H9 (cell line): ENCODE measurements around the gene GATAD2B. TPM values are rescaled to one million over a fixed set of nuclear protein-coding genes. Genes with fewer than 3 reads are reported as not detected.
A peak's percentile ranks its signal among the peaks of the same experiment; 100 is the strongest.

ENCODE experiments used
- DNase-seq: peaks from one replicate; pipeline ENCODE4 v3.0.0-alpha.2; 2017
- H2AFZ ChIP-seq: one replicate; pipeline ENCODE4 v1.6.1; 2013; ENCODE audit warnings: mild to moderate bottlenecking, low read length, control low read depth, moderate library complexity
- H2AK5ac ChIP-seq: 2 replicates; pipeline ENCODE4 v1.6.1; 2013; ENCODE audit warnings: low read length, control low read depth, mixed read lengths; ENCODE audit not compliant: insufficient read length
- H2BK120ac ChIP-seq: one replicate; pipeline ENCODE4 v1.6.1; 2013; ENCODE audit warnings: low read depth, mild to moderate bottlenecking, low read length, control low read depth, inconsistent platforms; ENCODE audit not compliant: poor library complexity, severe bottlenecking
- H2BK12ac ChIP-seq: 2 replicates; pipeline ENCODE4 v1.6.1; 2013; ENCODE audit warnings: low read length, control low read depth, mixed read lengths, low read depth; ENCODE audit not compliant: insufficient read length
- H2BK15ac ChIP-seq: 2 replicates; pipeline ENCODE4 v1.6.1; 2013; ENCODE audit warnings: low read depth, low read length, control low read depth
- H2BK20ac ChIP-seq: one replicate; pipeline ENCODE4 v1.6.1; 2013; ENCODE audit warnings: low read depth, mild to moderate bottlenecking, low read length, control low read depth, inconsistent platforms; ENCODE audit not compliant: poor library complexity, severe bottlenecking
- H2BK5ac ChIP-seq: 2 replicates; pipeline ENCODE4 v1.6.1; 2013; ENCODE audit warnings: low read length, control low read depth, mixed read lengths; ENCODE audit not compliant: insufficient read length
- H3K14ac ChIP-seq: 2 replicates; pipeline ENCODE4 v1.6.1; 2013; ENCODE audit warnings: low read length, control low read depth; ENCODE audit not compliant: insufficient read depth
- H3K18ac ChIP-seq: 2 replicates; pipeline ENCODE4 v1.6.1; 2013; ENCODE audit warnings: low read depth, mild to moderate bottlenecking, mixed read lengths, low read length, control low read depth; ENCODE audit not compliant: insufficient read length
- H3K23ac ChIP-seq: 2 replicates; pipeline ENCODE4 v1.6.1; 2013; ENCODE audit warnings: low read length, control low read depth, mixed read lengths, low read depth; ENCODE audit not compliant: insufficient read length
- H3K23me2 ChIP-seq: 2 replicates; pipeline ENCODE4 v1.6.1; 2013; ENCODE audit warnings: low read depth, mild to moderate bottlenecking, mixed read lengths, low read length, control low read depth; ENCODE audit not compliant: insufficient read length, poor library complexity, severe bottlenecking
- H3K27ac ChIP-seq: 2 replicates; pipeline ENCODE4 v1.5.1; 2013; ENCODE audit warnings: low read length, control low read depth, mixed read lengths, low read depth; ENCODE audit not compliant: insufficient read length
- H3K27me3 ChIP-seq: 2 replicates; pipeline ENCODE4 v1.6.1; 2013; ENCODE audit warnings: low read length, control low read depth, inconsistent platforms; ENCODE audit not compliant: insufficient read depth
- H3K4ac ChIP-seq: 2 replicates; pipeline ENCODE4 v1.6.1; 2013; ENCODE audit warnings: low read depth, mild to moderate bottlenecking, control low read depth, inconsistent platforms, low read length, moderate library complexity
- H3K4me1 ChIP-seq: 2 replicates; pipeline ENCODE4 v1.6.1; 2013; ENCODE audit warnings: low read length, control low read depth, inconsistent platforms; ENCODE audit not compliant: insufficient read depth
- H3K4me2 ChIP-seq: 2 replicates; pipeline ENCODE4 v1.6.1; 2013; ENCODE audit warnings: low read length, control low read depth, mixed read lengths; ENCODE audit not compliant: insufficient read length, insufficient read depth
- H3K56ac ChIP-seq: 2 replicates; pipeline ENCODE4 v1.6.1; 2013; ENCODE audit warnings: low read depth, mild to moderate bottlenecking, mixed read lengths, low read length, control low read depth; ENCODE audit not compliant: insufficient read length
- H3K79me1 ChIP-seq: 2 replicates; pipeline ENCODE4 v1.6.1; 2013; ENCODE audit warnings: low read depth, mild to moderate bottlenecking, moderate library complexity, low read length, control low read depth, inconsistent platforms; ENCODE audit not compliant: insufficient read depth, poor library complexity, severe bottlenecking
- H3K79me2 ChIP-seq: 2 replicates; pipeline ENCODE4 v1.6.1; 2013; ENCODE audit warnings: low read length, control low read depth, inconsistent platforms; ENCODE audit not compliant: insufficient read depth
- H3K9ac ChIP-seq: 2 replicates; pipeline ENCODE4 v1.6.1; 2013; ENCODE audit warnings: low read length, control low read depth, mixed read lengths; ENCODE audit not compliant: insufficient read length; ENCODE audit errors: extremely low read depth
- H3K9me3 ChIP-seq: one replicate; pipeline ENCODE4 v1.6.1; 2013; ENCODE audit warnings: low read depth, low read length, inconsistent platforms; ENCODE audit not compliant: control insufficient read depth
- H3T11ph ChIP-seq: one replicate; pipeline ENCODE4 v1.6.1; 2013; ENCODE audit warnings: mild to moderate bottlenecking, low read length, control low read depth, inconsistent platforms
- H4K20me1 ChIP-seq: one replicate; pipeline ENCODE4 v1.6.1; 2013; ENCODE audit not compliant: control insufficient read depth, insufficient read length, insufficient read depth
- H4K5ac ChIP-seq: 2 replicates; pipeline ENCODE4 v1.6.1; 2013; ENCODE audit warnings: low read depth, mild to moderate bottlenecking, mixed read lengths, low read length, control low read depth; ENCODE audit not compliant: insufficient read length
- H4K8ac ChIP-seq: replicated peaks from 2 replicates; pipeline ENCODE4 v1.6.1; 2013; ENCODE audit warnings: low read length, control low read depth, mixed read lengths, low read depth; ENCODE audit not compliant: insufficient read length
- H4K91ac ChIP-seq: 2 replicates; pipeline ENCODE4 v1.6.1; 2013; ENCODE audit warnings: low read depth, mild to moderate bottlenecking, moderate library complexity, mixed read lengths, low read length, control low read depth; ENCODE audit not compliant: insufficient read length
- H3K27ac Mint-ChIP-seq, 3 experiments: 2 replicates in 2 of 3; 3 replicates in 1 of 3; pipeline ENCODE4 v1.8.0; 2020 to 2021; ENCODE audit warnings: mixed read lengths in 3 of 3, mild to moderate bottlenecking in 1 of 3, moderate library complexity in 1 of 3
- H3K27me3 Mint-ChIP-seq: 2 replicates; pipeline ENCODE4 v1.8.0; 2021; ENCODE audit warnings: low read depth, mild to moderate bottlenecking, moderate library complexity, mixed read lengths
- H3K36me3 Mint-ChIP-seq, 3 experiments: 2 replicates in 2 of 3; 3 replicates in 1 of 3; pipeline ENCODE4 v1.8.0; 2020 to 2021; ENCODE audit warnings: low read depth in 3 of 3, mixed read lengths in 3 of 3; ENCODE audit not compliant: insufficient read depth in 1 of 3
- H3K4me1 Mint-ChIP-seq, 2 experiments: 2 replicates each; pipeline ENCODE4 v1.8.0; 2020; ENCODE audit warnings: mixed read lengths in 2 of 2
- H3K4me3 Mint-ChIP-seq, 2 experiments: 2 replicates in 1 of 2; 3 replicates in 1 of 2; pipeline ENCODE4 v1.8.0; 2020 to 2021; ENCODE audit warnings: mild to moderate bottlenecking in 2 of 2, mixed read lengths in 2 of 2, moderate library complexity in 1 of 2
- H3K9me3 Mint-ChIP-seq, 2 experiments: 2 replicates in 1 of 2; 3 replicates in 1 of 2; pipeline ENCODE4 v1.8.0; 2020; ENCODE audit warnings: mild to moderate bottlenecking in 2 of 2, mixed read lengths in 2 of 2, moderate library complexity in 1 of 2
- CTCF ChIP-seq: fragments of 200-600 bp; sonication (generic); conservative IDR thresholded peaks from 3 replicates; pipeline ENCODE4 v1.8.0; 2021; ENCODE audit warnings: antibody characterized with exemption, mild to moderate bottlenecking
- WGBS: extraction: QIAGEN DNeasy Blood & Tissue Kit; methylation state at CpG from one replicate; pipeline ENCODE4 v1.1.7; 2013; ENCODE audit warnings: missing lambda C conversion rate, low lambda C conversion rate, mixed read lengths; ENCODE audit not compliant: insufficient read length; ENCODE audit errors: extremely low coverage; 5-methylcytosine and 5-hydroxymethylcytosine counted together
- total RNA-seq: library from RNA; stranded (reverse); gene quantifications from 2 replicates; pipeline ENCODE4 v1.2.1, GENCODE V29; 2021

Gene GATAD2B
- total RNA-seq, 1 experiment from 2014 or later: 44.1 TPM

- Histone ChIP-seq H2BK5ac (peak overlapping the region; percentile 60), H2BK15ac (no peak overlapping the region), H3K56ac (no peak overlapping the region), H3K4ac (no peak overlapping the region; the same call in 1 of the 2 replicates), H3K14ac (peak overlapping the region; percentile 54; the same call in 1 of the 2 replicates), H2BK12ac (no peak overlapping the region), H4K91ac (peak overlapping the region; percentile 31), H3K18ac (peak overlapping the region; percentile 74), H3K4me2 (peak overlapping the region; percentile 96), H3K27ac (peak overlapping the region; percentile 97), H3T11ph (no peak overlapping the region), H2AK5ac (no peak overlapping the region), H3K9ac (peak overlapping the region; percentile 81), H3K23ac (no peak overlapping the region), H3K79me2 (peaks cover 17% of the 10 kb centered on the region; the same call in 1 of the 2 replicates), H3K23me2 (peaks cover 29% of the 10 kb centered on the region), H2BK20ac (no peak overlapping the region), H2BK120ac (no peak overlapping the region), H4K8ac (no peak overlapping the region), H4K5ac (peak overlapping the region; percentile 73), H2AFZ (no peak overlapping the region), H3K9me3 (no peaks in the 10 kb centered on the region), H4K20me1 (no peaks in the 10 kb centered on the region), H3K79me1 (peaks cover 8% of the 10 kb centered on the region), H3K27me3 (no peaks in the 10 kb centered on the region), H3K4me1 (no peaks in the 10 kb centered on the region)
- Mint-ChIP-seq H3K4me3 (peak overlapping the region; percentile 89 to 94), H3K27me3 (no peaks in the 10 kb centered on the region), H3K27ac (peak overlapping the region; percentile 98 to 99 (median 99)), H3K4me1 (peaks cover 50 to 67% of the 10 kb centered on the region in 2 experiments), H3K36me3 (peaks cover 31 to 40% (median 36%) of the 10 kb centered on the region in 3 experiments), H3K9me3 (peaks cover 0 to 4% of the 10 kb centered on the region in 2 experiments; a peak in 2 of 5 replicates)
- no peak for TF ChIP-seq CTCF
- WGBS: no CpG with 5 or more reads among the region's 22 CpGs
- peak; percentile 87 for DNase-seq
Measured at GRCh38 chr1:153963850-153964331, 41.1 kb upstream of the GATAD2B start.
